Common myeloid progenitor, CD34-positive (primary cell): Measurements from ENCODE around the gene TCF12.

Source experiments
- CTCF ChIA-PET: fragments of 350-600 bp; sonication (Branson Sonifier 250); formaldehyde crosslinking; loops from one replicate; lab custom pipeline; 2021; ENCODE audit warnings: antibody characterized with exemption; lab: Charles Lee
- POLR2A ChIA-PET: fragments of 350-600 bp; sonication (Branson Sonifier 250); formaldehyde crosslinking; loops from one replicate; lab custom pipeline; 2021; ENCODE audit warnings: antibody characterized with exemption; lab: Charles Lee
- DNase-seq, 3 donors: peaks; one replicate each; pipeline versions ENCODE4 v3.0.0 to v3.0.0-alpha.2; 2013
- H3K27ac ChIP-seq, 2 experiments: 1 replicate in 1 of 2; 2 replicates in 1 of 2; pipeline ENCODE4 v1.7.0; 2013; ENCODE audit warnings: inconsistent platforms in 2 of 2, low read length in 2 of 2, mild to moderate bottlenecking in 2 of 2, low read depth in 1 of 2, moderate library complexity in 1 of 2; ENCODE audit not compliant: severe bottlenecking in 2 of 2, insufficient read depth in 1 of 2, poor library complexity in 1 of 2
- H3K27me3 ChIP-seq, 5 experiments: replicated peaks in 2 of 5; 1 replicate in 3 of 5; 2 replicates in 2 of 5; pipeline versions ENCODE4 v1.6.1 to v1.7.0; 2013; ENCODE audit warnings: low read length in 4 of 5, mild to moderate bottlenecking in 2 of 5, moderate library complexity in 2 of 5, inconsistent platforms in 1 of 5; ENCODE audit not compliant: insufficient read depth in 5 of 5, control insufficient read depth in 4 of 5
- H3K36me3 ChIP-seq, 4 experiments: 1 replicate in 2 of 4; 2 replicates in 2 of 4; pipeline versions ENCODE4 v1.6.1 to v1.7.0; 2013; ENCODE audit warnings: low read length in 3 of 4, control low read depth in 1 of 4, mild to moderate bottlenecking in 1 of 4; ENCODE audit not compliant: control insufficient read depth in 4 of 4, insufficient read depth in 4 of 4
- H3K4me1 ChIP-seq, 4 experiments: 1 replicate in 3 of 4; 2 replicates in 1 of 4; pipeline versions ENCODE4 v1.6.1 to v1.7.1; 2013; ENCODE audit warnings: low read length in 3 of 4, mild to moderate bottlenecking in 3 of 4, control low read depth in 1 of 4, inconsistent platforms in 1 of 4, moderate library complexity in 1 of 4; ENCODE audit not compliant: control insufficient read depth in 4 of 4, insufficient read depth in 4 of 4; ENCODE audit errors: control extremely low read depth in 1 of 4
- H3K4me3 ChIP-seq, 7 experiments: 1 replicate in 4 of 7; 2 replicates in 3 of 7; pipeline versions ENCODE4 v1.5.1 to v1.7.0; 2013; ENCODE audit warnings: mild to moderate bottlenecking in 7 of 7, low read length in 6 of 7, moderate library complexity in 6 of 7, inconsistent platforms in 2 of 7, low read depth in 2 of 7, control low read depth in 1 of 7; ENCODE audit not compliant: insufficient read depth in 4 of 7, control insufficient read depth in 1 of 7; ENCODE audit errors: extremely low read depth in 1 of 7
- H3K9me3 ChIP-seq, 5 experiments: 1 replicate in 4 of 5; 2 replicates in 1 of 5; pipeline versions ENCODE4 v1.6.1 to v1.7.1; 2013; ENCODE audit warnings: low read length in 4 of 5, mild to moderate bottlenecking in 2 of 5, inconsistent platforms in 1 of 5, low read depth in 1 of 5, moderate library complexity in 1 of 5; ENCODE audit not compliant: control insufficient read depth in 4 of 5, insufficient read depth in 2 of 5; ENCODE audit errors: control extremely low read depth in 1 of 5
- WGBS: methylation state at CpG from one replicate; pipeline ENCODE4 v1.1.5; 2013; ENCODE audit not compliant: insufficient coverage; 5-methylcytosine and 5-hydroxymethylcytosine counted together

TCF12 gene

DNA sequence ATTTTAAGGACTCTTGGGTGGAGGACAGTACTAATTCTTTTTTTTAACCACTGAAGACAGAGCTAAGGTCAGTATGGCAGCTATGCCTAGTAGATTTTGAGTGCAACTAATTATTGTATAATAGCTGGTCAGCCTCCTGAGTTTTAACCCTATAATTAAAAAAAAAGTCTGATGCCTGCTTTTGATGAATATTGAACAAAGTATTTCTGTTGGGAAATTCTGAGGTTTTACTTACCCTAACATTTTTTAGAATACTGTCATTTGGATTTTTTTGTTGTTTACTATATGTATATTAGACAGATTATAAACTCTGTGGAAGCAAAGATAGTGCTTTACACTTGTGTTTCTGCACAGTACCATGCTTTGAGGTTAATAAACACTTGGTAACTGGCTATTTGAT lies 20.8 kb downstream of the TCF12 start:
- no peak overlapping the region for H3K4me3 ChIP-seq
- ChIA-PET POLR2A (interaction anchor here (0.6 kb wide), 1 partner anchor 46 kb away, joined by 4 read pairs; no protein-coding TSS in a partner anchor), CTCF (interaction anchor here (1.2 kb wide), 1 partner anchor 28 kb away, joined by 3 read pairs; no protein-coding TSS in a partner anchor)
- peaks cover 0 to 15% (median 0%) of the 10 kb centered on the region in 5 experiments for H3K9me3 ChIP-seq
- no peak for DNase-seq
- H3K27ac ChIP-seq, result no peak overlapping the region
- H3K36me3 ChIP-seq, result peaks cover 9 to 24% (median 16%) of the 10 kb centered on the region in 4 experiments
- peaks cover 0 to 10% (median 5%) of the 10 kb centered on the region in 4 experiments for H3K4me1 ChIP-seq
- no peaks in the 10 kb centered on the region for H3K27me3 ChIP-seq

DNA sequence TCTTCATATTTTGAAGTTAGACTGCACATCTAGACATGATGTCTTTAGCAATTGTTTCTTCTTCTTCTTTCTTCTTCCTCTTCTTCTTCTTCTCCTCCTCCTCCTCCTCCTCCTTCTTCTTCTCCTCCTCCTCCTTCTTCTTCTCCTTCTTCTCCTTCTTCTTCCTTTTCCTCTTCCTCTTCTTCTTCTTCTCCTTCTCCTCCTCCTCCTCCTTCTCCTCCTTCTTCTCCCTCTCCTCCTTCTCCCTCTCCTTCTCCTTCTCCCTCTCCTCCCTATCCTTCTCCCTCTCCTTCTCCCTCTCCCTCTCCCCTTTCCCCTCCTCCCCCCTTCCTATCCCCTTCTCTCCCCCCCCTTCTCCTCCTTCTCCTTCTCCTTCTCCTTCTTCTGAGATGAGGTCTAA lies 21.9 kb downstream of the TCF12 start:
- no peak for DNase-seq
- no peaks in the 10 kb centered on the region for H3K27me3 ChIP-seq
- H3K9me3 ChIP-seq, result peaks cover 0 to 15% (median 0%) of the 10 kb centered on the region in 5 experiments
- peaks cover 0 to 10% (median 5%) of the 10 kb centered on the region in 4 experiments for H3K4me1 ChIP-seq
- ChIA-PET CTCF (interaction anchor here (0.6 to 1.2 kb wide), 2 partner anchors 27 to 155 kb away, joined by 3 to 4 read pairs; no protein-coding TSS in a partner anchor), POLR2A (no interaction called here)
- H3K36me3 ChIP-seq, result peaks cover 7 to 17% (median 9%) of the 10 kb centered on the region in 4 experiments
- no peak overlapping the region for H3K4me3 ChIP-seq
- no peak overlapping the region for H3K27ac ChIP-seq

DNA sequence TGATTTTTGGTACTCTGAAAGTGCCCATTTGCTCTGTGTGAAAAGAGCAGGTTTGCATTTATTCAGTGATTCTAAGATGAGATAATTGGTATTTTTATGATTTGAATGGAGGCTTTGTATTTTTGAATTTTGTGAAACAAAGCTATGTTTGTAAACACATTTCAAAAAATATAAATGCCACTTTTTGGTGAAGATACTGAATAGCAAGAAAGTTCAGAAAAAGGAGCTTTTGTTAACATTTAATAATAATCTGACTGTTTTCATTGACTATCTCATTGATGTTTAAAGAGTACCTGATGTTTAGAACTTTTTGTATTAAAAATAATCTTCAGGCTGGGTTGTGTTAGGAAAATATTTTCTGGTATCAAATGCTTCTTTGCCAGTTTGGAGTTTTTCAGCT lies 23.7 kb downstream of the TCF12 start:
- DNase-seq, result no peak
- ChIA-PET POLR2A (no interaction called here), CTCF (interaction anchor here (0.7 to 1.1 kb wide), 4 partner anchors 12 to 134 kb away, joined by 3 to 4 read pairs (median 3); no protein-coding TSS in a partner anchor)
- peaks cover 2 to 15% (median 4%) of the 10 kb centered on the region in 5 experiments for H3K9me3 ChIP-seq
- no peak overlapping the region for H3K27ac ChIP-seq
- peaks cover 0 to 10% (median 5%) of the 10 kb centered on the region in 4 experiments for H3K4me1 ChIP-seq
- peaks cover 4 to 20% (median 6%) of the 10 kb centered on the region in 4 experiments for H3K36me3 ChIP-seq
- no peaks in the 10 kb centered on the region for H3K27me3 ChIP-seq
- no peak overlapping the region for H3K4me3 ChIP-seq

DNA sequence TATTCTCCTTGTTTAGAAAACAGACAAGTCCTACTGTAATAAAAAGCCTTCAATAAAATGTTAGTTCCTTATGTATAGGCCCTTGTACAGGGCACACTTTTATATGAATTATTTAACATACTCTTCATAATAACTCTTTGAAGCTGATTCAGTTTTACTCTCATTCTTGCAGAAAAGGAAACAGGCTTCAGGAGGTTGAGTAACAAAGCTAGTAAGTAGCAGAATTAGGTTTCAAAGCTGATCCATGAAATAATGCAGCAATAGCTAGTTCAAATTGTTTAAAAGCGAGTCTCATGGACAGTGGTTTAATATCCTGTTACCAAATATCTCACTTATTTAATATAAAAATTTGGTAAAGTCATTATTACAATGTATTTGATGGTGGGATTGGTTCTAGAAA lies 25.0 kb downstream of the TCF12 start:
- Histone ChIP-seq H3K36me3 (peaks cover 4 to 20% (median 7%) of the 10 kb centered on the region in 4 experiments), H3K4me3 (no peak overlapping the region), H3K9me3 (peaks cover 2 to 15% (median 4%) of the 10 kb centered on the region in 5 experiments), H3K27ac (no peak overlapping the region), H3K4me1 (peaks cover 0 to 10% (median 5%) of the 10 kb centered on the region in 4 experiments), H3K27me3 (no peaks in the 10 kb centered on the region)
- POLR2A ChIA-PET, result no interaction called here
- no CpG with 5 or more reads among the region's 1 CpG for WGBS
- DNase-seq, result no peak
- CTCF ChIA-PET, result interaction anchor here (1.2 to 1.7 kb wide), 2 partner anchors 9 to 11 kb away, joined by 3 to 6 read pairs; no protein-coding TSS in a partner anchor

DNA sequence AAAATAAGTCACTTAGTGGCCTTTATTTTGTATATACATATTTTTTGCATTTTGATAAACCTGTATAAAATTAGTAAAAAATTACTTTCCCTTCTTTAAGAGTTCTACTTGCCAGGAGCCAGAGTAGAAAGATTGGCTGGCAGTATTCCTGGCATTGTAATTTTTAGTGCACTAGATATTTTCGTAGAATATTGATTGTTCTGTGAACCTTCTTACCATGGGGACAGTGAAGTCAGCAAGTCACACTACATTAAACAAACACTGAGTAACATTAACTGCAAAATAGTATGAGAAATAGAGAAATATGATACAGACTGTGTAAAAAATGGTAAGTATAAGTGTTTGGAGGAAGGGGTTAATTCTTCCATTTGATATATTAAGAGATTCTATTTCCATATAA lies 26.0 kb downstream of the TCF12 start:
- DNase-seq, result no peak
- peaks cover 2 to 16% (median 7%) of the 10 kb centered on the region in 4 experiments for H3K36me3 ChIP-seq
- no CpG with 5 or more reads among the region's 1 CpG for WGBS

DNA sequence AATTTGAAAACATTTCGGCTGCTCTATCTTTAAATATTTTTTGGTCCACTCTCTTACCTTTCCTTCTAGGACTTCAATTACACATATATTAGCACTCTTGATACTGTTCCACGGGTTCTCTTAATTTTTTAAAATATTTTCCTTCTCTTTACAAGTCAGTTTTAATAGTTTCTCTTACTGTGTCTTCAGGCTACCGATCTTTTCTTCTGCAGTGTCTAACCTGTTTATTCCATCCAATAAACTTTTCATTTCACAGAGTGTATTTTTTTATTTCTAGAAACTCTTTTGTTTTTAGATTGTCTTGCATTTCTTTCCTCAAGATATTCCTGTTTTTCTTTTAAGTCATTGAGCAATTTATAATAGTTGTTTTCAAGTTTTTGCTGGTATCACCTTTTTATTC lies 27.7 kb downstream of the TCF12 start:
- CTCF ChIA-PET, result no interaction called here
- peaks cover 2 to 15% (median 4%) of the 10 kb centered on the region in 5 experiments for H3K9me3 ChIP-seq
- WGBS, result 100% methylated on average over 1 of the region's 3 CpGs

More for the DNA sequence above, 26.0 kb downstream of the TCF12 start:
- Histone ChIP-seq H3K4me3 (no peak overlapping the region), H3K4me1 (peaks cover 0 to 13% (median 7%) of the 10 kb centered on the region in 4 experiments), H3K27me3 (no peaks in the 10 kb centered on the region), H3K9me3 (peaks cover 2 to 15% (median 4%) of the 10 kb centered on the region in 5 experiments), H3K27ac (no peak overlapping the region)
- CTCF ChIA-PET, result interaction anchor here (1.7 kb wide), 1 partner anchor 10 kb away, joined by 6 read pairs; no protein-coding TSS in a partner anchor
- POLR2A ChIA-PET, result no interaction called here

DNA sequence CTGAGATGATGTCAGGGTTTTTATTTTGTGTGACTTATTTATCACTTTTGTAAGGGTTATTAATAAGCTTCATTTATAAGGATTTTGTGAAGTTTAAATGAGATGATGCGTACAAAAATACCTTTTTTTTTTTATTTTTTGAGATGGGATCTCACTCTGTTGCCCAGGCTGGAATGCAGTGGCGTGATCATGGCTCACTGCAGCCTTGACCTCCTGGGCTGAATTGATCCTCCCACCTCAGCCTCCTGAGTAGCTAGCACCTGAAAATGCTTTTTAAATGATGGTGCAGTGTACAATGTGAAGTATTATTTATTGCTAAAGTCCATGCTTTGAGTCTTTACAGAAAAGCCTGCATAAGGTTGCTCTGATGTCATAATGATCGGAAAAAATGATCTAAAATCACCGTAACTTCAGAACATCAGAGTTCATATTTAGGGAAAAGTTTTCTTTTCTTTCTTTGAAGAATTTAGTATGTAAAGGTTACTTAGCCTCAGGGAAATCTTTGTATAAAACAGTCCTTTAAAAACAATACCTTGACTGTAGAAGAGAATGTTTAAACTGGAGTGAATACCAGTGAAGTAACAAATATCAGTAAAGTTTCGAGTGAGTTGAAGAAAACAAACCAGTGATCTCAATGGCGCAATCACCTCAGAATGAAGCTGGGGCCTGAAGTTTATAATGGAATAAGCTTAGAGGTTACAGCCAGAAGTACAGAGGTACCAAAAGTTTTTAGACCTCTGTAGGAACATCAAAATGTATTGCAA lies 29.7 kb downstream of the TCF12 start:
- H3K4me3 ChIP-seq, result no peak overlapping the region
- H3K27me3 ChIP-seq, result no peaks in the 10 kb centered on the region
- CTCF ChIA-PET, result no interaction called here
- POLR2A ChIA-PET, result interaction anchor here (0.6 kb wide), 1 partner anchor 24 kb away, joined by 4 read pairs; no protein-coding TSS in a partner anchor
- WGBS, result 95% methylated on average over 2 of the region's 6 CpGs
- H3K27ac ChIP-seq, result no peak overlapping the region
- no peak for DNase-seq
- peaks cover 4 to 19% (median 6%) of the 10 kb centered on the region in 4 experiments for H3K36me3 ChIP-seq
- peaks cover 0 to 5% (median 4%) of the 10 kb centered on the region in 4 experiments for H3K4me1 ChIP-seq
- H3K9me3 ChIP-seq, result peaks cover 2 to 19% (median 4%) of the 10 kb centered on the region in 5 experiments

More for the DNA sequence above, 27.7 kb downstream of the TCF12 start:
- Histone ChIP-seq H3K27ac (no peak overlapping the region), H3K4me3 (no peak overlapping the region), H3K4me1 (peaks cover 0 to 13% (median 6%) of the 10 kb centered on the region in 4 experiments), H3K27me3 (no peaks in the 10 kb centered on the region), H3K36me3 (peaks cover 0 to 16% (median 6%) of the 10 kb centered on the region in 4 experiments)
- DNase-seq, result no peak
- POLR2A ChIA-PET, result no interaction called here
